Measurements from ENCODE around the gene ETS2.

Gene ETS2

DNA sequence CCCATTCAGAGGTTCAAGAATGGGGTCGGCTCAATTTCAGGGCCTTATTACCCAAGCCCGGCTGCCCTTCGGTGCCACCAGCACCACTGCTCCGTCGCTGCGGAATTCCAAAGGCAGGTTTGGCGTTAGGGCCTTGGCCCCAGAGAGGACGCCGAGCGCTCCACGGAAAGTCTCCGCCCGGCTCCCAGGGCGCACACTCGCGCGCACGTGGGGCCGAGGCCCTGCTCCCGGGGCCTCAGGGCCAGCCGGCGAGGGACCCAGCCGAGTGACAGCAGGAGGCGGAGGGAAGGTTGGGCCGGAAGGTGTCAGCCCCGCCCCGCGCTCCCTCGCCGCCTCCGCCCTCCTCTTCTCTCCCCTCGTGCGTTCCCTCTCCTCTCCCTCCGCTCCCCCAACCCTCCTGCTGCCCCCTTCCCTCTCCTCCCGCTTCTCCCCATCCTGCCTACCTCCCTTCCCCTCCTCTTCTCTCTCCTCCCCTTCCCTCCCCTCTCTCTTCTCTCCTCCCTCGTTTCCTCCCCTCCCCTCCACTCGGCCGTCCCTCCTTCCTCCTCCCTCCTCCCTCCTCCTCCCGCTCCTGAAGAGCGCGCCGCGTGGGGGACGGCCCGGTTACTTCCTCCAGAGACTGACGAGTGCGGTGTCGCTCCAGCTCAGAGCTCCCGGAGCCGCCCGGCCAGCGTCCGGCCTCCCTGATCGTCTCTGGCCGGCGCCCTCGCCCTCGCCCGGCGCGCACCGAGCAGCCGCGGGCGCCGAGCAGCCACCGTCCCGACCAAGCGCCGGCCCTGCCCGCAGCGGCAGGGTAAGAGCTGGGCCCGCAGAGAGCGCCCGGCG is at the start of gene ETS2:
Gene ETS2, plus strand, starts transcription at position 602 of the 825 bp plus-strand sequence. CDS start 4,106 bp downstream, outside the sequence.
- DNase-seq (ENCODE audit: low read depth in 1 of 2, low spot score in 1 of 2) = peak; percentile 41 to 55

DNA sequence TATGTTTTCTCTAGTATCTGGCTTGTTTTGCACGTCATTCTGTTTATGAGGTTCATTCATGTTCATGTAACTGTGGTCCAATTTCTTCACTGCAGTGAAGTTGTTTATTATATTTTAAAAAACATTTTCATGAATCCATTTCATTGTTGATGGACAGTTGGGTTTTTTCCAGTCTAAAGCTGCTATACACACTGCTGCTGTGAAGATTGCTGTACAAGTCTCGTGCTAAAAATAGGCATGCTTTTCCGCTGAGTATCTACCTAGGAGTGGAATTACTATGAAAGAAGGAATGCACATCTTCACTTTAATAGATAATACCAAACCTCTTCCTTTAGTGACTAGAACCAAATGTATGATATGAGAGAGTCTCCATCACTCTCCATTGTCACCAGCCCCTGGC is 49.0 kb upstream of the ETS2 start:
- no peak for DNase-seq (ENCODE audit: low read depth in 1 of 2, low spot score in 1 of 2)

DNA sequence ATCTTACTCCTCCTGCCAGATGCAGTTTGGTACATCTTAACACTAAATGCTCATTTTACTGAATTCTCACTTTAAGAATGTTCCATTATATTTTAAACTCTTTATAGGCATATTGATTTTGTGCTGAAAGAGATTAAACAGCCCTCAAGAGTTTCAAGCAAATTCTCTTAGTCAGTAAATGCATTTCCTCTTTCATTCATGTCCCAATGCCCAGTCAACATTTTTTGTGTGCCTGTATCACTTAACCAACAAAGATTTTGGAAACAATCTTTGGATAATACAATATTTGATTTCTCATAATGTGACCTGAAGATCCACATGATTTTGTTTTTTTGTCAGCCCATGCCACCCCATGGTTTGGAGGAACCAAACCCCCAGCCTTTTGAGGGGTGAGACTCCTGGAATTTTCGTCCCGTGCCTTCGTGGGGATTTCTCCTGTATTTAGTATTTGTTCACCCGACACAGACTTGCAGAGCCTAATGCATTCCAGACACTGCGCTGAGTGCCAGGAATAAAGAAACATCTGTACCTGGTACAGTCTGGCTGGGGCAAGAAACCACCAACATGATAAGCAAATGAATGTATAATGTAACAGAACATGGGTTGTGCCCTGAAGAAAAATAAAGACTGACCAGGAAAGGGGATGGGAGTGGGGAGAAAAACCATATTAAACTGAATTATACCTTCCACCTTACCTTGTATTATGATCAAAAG is 47.1 kb upstream of the ETS2 start:
- no peak for DNase-seq (ENCODE audit: low read depth in 1 of 2, low spot score in 1 of 2)

DNA sequence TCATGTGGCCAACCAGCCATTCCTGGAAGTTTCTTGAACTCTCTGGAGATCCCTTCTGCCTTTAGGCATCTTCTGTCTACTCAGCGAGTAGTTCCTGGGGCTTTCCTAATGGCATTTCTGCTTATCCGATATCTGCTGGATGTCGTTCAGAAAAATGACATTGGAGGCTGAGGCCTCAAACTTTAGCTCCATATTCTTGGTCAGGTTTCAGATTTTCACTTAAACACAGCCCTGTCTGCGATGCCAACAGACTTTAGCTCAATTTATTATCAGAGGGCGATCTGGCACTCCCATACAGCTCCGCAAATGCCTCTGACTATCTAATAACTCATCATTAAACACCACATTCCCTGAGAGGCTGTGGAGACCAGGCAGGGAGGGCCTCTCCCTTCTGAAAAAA is 46.3 kb upstream of the ETS2 start:
- DNase-seq (ENCODE audit: low read depth in 1 of 2, low spot score in 1 of 2) = no peak

DNA sequence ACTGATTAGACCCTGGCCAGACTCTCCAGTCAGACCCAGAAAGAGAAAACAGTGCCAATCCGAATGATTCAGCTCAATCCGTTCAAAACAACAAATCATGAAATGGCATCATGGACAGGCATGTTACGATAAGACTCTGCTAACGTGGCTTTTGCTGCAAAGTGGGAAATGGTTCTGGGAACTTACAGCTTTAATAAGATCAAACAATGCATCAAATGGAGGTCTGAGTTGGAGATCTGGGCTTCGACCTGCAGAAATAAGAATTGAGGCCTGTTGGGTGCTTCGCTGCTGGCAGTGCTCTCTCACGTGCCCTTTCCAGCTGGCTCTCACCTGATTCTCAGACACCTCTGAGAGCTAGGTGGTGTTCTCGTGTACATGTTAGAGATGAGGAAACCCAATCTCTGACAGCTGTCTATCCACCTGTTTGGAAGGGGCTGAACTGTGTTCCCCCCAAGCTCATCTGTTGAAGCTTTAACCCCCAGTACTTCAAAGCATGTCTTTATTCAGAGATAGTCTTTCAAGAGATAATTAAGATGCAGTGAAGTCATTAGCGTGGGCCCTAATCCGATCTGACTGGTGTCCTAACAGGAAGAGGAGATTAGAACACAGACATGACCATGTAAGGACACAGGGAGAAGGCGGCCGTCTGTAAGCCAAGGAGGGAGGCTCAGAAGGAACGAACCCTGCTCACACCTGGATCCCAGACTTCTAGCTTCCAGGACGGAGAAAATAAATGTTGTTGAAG is 45.5 kb upstream of the ETS2 start:
- no peak for DNase-seq (ENCODE audit: low read depth in 1 of 2, low spot score in 1 of 2)

DNA sequence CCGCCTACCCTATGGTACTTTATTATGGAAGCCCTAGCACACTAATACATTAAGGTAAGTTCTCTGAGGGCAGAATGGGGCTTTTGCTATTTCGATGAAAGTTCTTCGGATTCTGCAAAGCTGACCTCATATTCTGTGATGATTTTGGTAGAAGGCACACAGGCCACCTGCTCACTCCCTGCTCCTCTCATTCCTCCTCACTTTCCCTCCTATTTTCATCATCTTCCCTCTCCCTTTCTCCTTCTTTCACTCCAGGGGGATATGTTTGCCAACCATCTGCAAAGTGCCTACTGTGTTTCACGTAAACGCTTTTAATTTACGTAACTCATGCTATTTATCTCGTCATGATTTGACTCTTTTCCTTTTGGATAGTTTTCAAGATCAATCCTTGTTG is 45.0 kb upstream of the ETS2 start:
- DNase-seq (ENCODE audit: low read depth in 1 of 2, low spot score in 1 of 2) = no peak

DNA sequence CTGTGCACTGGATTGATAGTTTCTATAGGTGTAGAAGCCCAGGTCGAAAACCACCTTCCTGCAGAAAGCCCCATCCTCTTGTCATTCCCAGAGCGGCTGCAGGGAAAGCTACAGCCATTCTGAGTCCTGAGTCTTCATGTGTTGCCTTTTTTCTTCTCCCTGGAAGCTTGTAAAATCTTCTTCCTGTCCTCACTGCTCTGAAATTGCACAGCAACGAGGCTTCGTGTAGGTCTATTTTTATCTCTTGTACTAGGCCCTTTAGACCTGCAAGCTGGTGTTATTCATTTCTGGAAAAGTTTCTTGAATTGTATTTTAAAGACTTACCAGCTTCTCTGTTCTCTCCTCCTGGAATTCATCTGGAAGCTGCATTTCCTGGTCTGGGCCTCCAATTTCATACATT is 44.2 kb upstream of the ETS2 start:
- no peak for DNase-seq (ENCODE audit: low read depth in 1 of 2, low spot score in 1 of 2)

DNA sequence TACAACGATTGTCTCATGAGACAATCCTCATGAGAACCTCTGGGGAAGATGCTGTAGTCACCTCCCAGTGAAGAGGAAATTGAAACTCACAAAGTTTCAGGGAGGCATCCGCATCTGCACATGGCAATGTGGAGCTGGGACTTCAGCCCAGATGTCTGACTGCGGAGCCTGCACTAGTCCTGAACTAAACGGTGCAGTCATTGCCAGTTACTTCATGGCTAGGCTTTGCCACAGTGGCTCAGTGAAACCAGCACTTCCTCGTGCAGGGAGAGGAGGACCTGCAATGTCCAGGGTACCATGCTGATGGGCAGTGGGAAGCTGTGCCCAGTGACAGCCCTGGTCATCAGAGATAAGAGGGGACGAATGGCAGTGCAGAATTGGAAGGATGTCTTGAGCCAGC is 40.7 kb upstream of the ETS2 start:
- no peak for DNase-seq (ENCODE audit: low read depth in 1 of 2, low spot score in 1 of 2)

DNA sequence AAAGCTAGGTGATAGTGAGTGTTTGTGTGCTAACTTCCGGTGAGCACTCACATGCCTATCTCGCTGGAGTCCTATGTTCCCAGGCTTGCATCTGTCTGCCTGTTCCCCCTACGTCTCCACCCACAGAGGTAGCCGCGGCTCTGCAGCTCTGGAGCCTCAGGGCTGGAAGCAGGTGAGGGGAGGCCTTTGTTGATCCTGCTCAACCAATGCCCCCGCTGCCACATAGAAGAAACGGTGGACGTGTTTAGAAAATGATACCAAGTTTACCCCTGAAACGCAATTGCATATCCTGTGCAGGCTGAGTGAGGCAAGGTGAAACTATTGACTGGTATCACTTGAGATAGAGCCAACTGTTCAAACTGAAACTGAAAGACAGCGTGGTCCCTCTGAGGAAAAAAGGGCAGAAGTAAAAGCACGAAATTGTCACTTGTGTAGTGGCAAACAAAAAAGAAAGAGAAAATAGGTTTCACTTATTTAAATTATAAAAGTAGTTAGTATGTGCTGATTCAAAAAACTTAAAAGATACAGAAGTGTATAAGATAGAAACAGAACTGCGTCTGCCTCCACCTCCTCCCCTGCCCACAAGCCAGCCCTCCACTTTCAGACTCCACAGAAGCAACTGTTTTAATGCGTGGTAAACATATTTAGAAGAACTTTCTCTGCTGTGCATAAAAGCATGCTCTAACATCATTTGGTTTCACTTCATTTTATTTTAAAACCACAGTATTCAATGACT is 38.6 kb upstream of the ETS2 start:
- DNase-seq (ENCODE audit: low read depth in 1 of 2, low spot score in 1 of 2) = peak; percentile 13 to 29

DNA sequence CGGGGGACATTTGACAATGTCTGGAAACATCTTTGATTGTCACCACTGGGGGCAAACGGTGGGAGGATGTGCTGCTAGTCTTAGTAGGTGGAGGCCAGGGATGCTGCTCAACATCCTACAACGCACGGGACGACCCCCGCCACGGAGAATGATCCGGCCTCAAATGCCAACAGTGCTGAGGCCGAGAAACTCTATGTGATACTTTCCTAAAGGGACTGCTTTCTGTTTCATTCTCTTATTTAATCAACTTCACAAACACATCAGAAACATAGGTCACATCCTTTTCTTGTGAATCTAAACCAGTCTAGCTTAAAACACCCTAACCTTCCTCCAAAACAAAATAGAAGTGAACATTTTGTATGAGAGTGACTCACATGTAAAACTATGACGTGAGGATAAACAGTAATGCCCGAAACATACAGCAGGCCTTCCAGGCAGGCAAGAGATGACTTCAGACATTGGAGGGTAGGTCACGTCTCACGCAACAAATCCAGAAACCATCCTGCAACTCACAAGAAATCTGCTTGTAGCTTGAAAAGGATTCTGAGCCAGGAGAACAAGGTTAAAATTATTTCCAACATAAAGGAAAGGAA is 37.2 kb upstream of the ETS2 start:
- DNase-seq (ENCODE audit: low read depth in 1 of 2, low spot score in 1 of 2) = peak in 1 of 2 donors; percentile 16

DNA sequence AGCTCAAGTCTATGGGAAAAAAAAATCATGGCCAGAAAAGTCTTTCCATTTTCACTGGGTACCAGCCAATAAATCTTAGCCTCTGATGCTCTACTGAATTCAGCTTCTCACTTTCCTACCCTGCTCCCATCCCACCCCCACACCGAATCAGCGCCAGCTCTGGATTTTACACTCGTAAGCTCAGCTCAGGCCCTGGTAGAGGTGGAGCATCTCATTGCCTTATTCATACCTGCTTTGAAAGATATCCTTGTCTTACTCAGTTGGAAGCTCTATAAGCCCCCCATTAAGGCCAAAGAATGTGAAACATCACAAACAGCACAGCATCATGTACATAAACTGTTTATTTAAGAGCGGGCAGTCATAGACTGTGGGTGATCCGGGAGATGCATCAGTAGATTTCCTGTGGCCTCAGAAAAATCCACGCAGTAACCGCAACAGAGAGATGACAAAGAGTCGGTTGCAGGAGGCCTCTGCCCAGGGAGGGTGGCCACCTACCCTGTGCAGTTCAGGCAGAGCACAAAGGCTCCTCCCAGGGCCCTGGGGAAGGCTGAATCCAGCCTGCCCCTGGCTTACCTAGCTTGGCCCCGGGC is 36.4 kb upstream of the ETS2 start:
- DNase-seq (ENCODE audit: low read depth in 1 of 2, low spot score in 1 of 2) = no peak

DNA sequence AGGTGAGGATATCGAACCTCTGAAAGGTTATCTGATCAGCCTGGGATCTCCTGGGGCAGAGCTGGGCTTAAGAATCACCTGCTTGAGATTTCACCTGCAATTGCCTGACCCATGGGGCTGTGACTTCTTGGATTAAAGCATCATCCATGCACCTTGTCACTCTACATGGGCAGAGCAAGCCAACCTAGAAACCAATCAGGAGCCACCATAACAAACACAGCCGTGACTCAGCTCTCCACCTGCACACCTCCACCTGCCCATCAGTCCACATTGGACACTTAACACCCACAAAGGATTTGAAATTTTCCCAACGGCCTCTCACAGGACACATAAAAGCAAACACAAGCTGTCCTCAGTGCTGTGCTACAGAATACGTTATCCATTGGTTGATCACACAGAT is 35.1 kb upstream of the ETS2 start:
- no peak for DNase-seq (ENCODE audit: low read depth in 1 of 2, low spot score in 1 of 2)

DNA sequence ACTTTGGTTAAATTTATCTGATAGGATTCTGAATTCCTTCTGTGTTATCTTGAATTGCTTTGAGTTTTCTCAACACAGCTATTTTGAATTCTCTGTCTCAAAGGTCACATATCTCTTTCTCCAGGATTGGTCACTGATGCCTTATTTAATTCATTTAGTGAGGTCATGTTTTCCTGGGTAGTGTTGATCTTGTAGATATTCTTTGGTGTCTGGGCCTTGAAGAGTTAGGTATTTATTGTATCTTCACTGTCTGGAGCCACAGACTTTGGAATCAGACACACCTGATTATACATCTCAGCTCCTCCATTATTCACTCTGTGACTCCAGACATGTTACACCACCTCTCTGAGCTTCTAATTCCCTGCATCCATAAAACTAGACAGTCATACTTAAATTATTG is 34.2 kb upstream of the ETS2 start:
- DNase-seq (ENCODE audit: low read depth in 1 of 2, low spot score in 1 of 2) = no peak

DNA sequence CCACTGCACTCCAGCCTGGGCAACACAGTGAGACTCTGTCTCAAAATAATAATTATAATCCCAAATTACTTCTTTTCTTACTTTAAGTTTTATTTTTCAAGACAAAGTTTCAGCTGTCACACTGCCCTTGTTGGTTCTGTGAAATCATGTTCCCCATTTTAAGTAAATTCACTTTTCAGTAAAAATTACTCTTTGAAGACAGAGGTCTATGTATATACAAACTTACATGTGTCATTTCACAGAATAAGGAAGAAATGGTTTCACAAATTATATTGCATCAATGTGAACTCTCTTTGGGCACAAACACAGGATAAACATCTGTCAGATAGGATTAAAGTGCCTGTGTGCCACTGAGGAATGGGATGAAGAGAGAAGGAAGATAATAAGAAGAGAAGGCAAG is 33.1 kb upstream of the ETS2 start:
- no peak for DNase-seq (ENCODE audit: low read depth in 1 of 2, low spot score in 1 of 2)

DNA sequence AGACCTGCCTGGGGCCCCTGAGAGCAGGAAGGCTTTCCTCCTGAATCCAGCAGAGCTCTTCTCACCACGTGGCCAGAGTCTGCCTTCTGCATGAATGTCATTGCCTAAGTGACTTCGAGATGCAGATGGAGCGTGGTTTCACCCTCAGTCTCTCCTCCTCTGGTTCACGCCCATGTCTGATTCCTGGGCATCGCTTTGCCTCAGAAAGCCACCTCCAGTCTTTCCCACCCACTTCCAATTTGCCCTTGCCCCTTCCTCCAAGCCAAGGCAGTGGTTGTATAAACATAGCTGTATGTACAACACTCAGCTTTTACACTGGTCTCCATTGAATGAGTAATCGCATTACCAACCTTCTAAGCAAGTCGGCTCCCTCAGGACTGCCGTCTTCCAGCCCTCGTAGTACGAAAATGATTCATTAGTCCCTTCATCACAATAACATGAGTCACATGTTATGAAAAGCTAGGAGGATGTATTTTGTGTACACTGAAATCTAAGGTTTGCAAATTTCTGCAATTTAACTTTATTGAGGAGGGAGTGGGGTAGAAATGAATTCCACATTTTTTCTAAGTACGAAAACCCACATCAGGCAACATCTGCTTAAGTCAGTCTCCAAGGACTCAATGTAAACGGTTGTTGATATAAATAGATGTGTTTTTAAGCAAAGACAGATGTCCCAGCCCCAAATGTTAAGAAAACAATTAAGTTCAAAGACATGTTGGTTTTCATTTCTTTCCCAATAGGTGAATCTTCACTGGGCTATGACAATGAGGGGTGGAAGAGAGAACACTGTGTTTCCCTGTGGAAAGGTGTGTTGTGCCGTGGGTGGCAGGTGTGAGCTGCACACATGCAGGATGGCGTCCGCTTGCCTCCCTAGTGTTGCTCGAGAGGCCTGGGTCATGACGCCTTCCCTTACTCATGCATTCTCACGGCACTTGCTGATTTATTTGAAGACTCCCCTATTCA is 32.3 kb upstream of the ETS2 start:
- DNase-seq (ENCODE audit: low read depth in 1 of 2, low spot score in 1 of 2) = no peak

DNA sequence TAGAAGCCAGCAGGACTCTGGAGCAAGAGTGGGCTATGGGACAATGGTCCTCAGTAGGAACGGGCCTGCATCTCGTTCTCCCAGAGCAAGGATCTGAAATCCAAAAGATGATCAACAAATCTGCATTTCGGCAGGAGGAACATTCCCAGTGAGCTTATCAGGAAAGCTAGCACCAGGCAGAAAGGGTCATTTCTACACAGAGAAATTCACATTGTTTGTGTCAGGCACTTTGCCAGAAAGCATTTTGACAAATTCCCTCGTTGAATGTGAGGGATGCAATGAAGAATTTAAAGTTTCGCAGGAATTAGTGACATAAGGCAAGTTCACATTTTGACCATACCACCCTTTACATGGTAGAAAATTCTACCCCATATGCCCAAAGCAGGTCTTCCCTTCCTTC is 31.6 kb upstream of the ETS2 start:
- no peak for DNase-seq (ENCODE audit: low read depth in 1 of 2, low spot score in 1 of 2)

DNA sequence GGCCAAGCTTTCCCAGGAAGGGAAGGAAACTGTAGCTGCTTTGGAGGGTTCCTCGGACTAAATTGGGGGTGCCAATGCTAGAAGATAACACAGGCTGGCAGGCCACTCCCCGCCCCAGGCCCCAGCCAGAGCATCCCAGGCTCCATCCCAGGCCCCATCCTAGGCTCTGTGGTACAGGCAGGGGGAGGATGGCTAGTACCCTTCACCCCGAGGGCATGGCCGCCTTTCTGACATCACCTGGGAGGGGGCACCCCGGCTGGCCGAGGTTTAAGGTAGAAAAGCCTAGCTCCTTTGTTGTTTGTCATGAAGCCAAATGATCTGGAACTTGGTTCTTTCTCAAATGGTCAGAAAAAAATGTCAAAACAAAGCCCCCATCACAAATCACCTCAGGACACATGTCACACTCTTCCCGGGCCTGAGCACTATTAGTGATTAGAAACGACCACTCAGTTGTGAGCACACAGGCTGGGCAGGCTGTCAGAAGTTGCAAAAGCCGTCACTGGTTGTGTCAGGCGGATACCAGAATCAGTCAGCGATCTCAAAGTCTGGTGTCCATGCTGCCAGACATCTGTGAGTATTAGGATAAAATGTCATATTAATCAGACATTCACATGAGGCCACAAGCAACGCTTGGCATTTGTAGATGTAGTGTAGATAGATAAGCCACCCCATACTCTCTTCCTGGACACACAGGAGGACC is 31.0 kb upstream of the ETS2 start:
- no peak for DNase-seq (ENCODE audit: low read depth in 1 of 2, low spot score in 1 of 2)

DNA sequence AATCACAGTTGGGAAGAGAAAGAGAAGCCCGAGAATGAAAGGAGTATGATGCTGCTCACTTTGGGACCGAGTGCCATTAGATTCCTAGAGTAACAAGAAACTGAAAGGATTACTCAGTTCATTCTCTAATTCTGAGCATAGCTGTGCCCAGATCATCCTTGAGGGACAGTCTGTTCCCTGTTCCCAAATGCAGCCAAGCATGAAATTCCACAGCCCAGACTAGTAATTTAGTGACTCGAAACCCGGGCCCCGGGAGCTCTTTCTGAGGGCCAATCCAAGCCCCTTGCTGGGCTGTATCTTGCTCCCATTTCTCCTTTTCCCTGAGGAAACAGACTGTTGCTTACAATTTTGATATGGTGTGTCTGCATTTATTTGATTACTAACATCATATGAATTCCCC is 30.0 kb upstream of the ETS2 start:
- no peak for DNase-seq (ENCODE audit: low read depth in 1 of 2, low spot score in 1 of 2)

DNA sequence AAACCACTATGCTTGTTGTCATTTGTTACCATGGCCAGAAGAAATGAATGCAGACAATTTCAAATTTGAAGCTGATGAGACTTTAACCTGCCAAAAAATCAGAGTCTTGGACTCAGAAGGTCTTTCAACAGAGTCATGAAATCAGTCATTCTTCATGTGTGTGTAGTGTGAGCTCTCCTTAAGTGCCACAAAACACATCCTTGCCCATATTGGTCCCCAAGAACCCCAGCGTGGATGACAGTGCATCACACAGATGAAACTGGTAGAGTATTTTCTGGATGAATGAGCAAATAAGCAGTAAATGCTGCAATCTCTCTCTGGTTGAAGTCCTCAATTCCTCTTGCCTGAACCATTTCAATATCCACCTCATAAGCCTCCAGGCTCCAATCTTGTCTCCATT is 28.7 kb upstream of the ETS2 start:
- no peak for DNase-seq (ENCODE audit: low read depth in 1 of 2, low spot score in 1 of 2)

Measured in activated T-helper 1 cell treated with anti-CD3 and anti-CD28 coated beads, Interleukin-2, amount 50 U/mL, for 16 hours (primary cell).